ENCODE results near the gene SCN4A. TPM values are rescaled to one million over a fixed set of nuclear protein-coding genes. Genes with fewer than 3 reads are reported as not detected.

Gene SCN4A
- total and polyA plus RNA-seq, 2 of the 13 experiments (the other 11 are each of a cell fraction or from before 2014, with no cell fraction given), result 0.02 to 0.03 TPM

GRCh38 chr17:63946440-63947363 lies 26.0 kb downstream of the SCN4A start (continued):
- TF ChIP-seq THYN1 (CRISPR knock-in tag; IDR thresholded peaks at IDR 0.05; ENCODE audit: borderline replicate concordance, low read depth) (no peak), NFIC (IDR thresholded peaks at IDR 0.05; ENCODE audit: low read length) (no peak), CBX1 (IDR thresholded peaks at IDR 0.05; ENCODE audit: low read depth) (no peak), ZNF878 (CRISPR knock-in tag; IDR thresholded peaks at IDR 0.05) (no peak), SNAPC2 (CRISPR knock-in tag; IDR thresholded peaks at IDR 0.05) (no peak), HIVEP1 (CRISPR knock-in tag; IDR thresholded peaks at IDR 0.05) (no peak), SIX4 (CRISPR knock-in tag; IDR thresholded peaks at IDR 0.05) (no peak), ZNF660 (CRISPR knock-in tag; IDR thresholded peaks at IDR 0.05; ENCODE audit: borderline replicate concordance, low read depth) (no peak; the same call in 1 of the 2 replicates), ZFP36L1 (CRISPR knock-in tag; IDR thresholded peaks at IDR 0.05) (no peak), SMAD9 (CRISPR knock-in tag; IDR thresholded peaks at IDR 0.05) (no peak), JARID2 (CRISPR knock-in tag; IDR thresholded peaks at IDR 0.05; ENCODE audit: insufficient replicate concordance) (no peak), E2F1 (CRISPR knock-in tag; IDR thresholded peaks at IDR 0.05) (no peak), ATF7-NPFF (CRISPR knock-in tag; IDR thresholded peaks at IDR 0.05; ENCODE audit: low read depth) (no peak), HNF1B (CRISPR knock-in tag; IDR thresholded peaks at IDR 0.05) (peak; percentile 47; the same call in 1 of the 2 replicates), SMYD3 (CRISPR knock-in tag; IDR thresholded peaks at IDR 0.05) (no peak), ZMAT3 (CRISPR knock-in tag; conservative IDR thresholded peaks at IDR 0.05) (no peak; the same call in 1 of the 2 replicates), TBL1XR1 (IDR thresholded peaks at IDR 0.05; ENCODE audit: borderline replicate concordance, low read length, partially characterized antibody) (no peak), U2AF1 (optimal IDR thresholded peaks at IDR 0.05; ENCODE audit: low read depth, low read length) (no peak), MAFF (IDR thresholded peaks at IDR 0.05; ENCODE audit: low read depth, low read length) (no peak), ZNF205 (CRISPR knock-in tag; IDR thresholded peaks at IDR 0.05) (no peak), KAT7 (CRISPR knock-in tag; IDR thresholded peaks at IDR 0.05; ENCODE audit: borderline replicate concordance) (no peak), ZNF33A (CRISPR knock-in tag; IDR thresholded peaks at IDR 0.05; ENCODE audit: borderline replicate concordance) (no peak)
- TF ChIP-seq, protein P1, sequence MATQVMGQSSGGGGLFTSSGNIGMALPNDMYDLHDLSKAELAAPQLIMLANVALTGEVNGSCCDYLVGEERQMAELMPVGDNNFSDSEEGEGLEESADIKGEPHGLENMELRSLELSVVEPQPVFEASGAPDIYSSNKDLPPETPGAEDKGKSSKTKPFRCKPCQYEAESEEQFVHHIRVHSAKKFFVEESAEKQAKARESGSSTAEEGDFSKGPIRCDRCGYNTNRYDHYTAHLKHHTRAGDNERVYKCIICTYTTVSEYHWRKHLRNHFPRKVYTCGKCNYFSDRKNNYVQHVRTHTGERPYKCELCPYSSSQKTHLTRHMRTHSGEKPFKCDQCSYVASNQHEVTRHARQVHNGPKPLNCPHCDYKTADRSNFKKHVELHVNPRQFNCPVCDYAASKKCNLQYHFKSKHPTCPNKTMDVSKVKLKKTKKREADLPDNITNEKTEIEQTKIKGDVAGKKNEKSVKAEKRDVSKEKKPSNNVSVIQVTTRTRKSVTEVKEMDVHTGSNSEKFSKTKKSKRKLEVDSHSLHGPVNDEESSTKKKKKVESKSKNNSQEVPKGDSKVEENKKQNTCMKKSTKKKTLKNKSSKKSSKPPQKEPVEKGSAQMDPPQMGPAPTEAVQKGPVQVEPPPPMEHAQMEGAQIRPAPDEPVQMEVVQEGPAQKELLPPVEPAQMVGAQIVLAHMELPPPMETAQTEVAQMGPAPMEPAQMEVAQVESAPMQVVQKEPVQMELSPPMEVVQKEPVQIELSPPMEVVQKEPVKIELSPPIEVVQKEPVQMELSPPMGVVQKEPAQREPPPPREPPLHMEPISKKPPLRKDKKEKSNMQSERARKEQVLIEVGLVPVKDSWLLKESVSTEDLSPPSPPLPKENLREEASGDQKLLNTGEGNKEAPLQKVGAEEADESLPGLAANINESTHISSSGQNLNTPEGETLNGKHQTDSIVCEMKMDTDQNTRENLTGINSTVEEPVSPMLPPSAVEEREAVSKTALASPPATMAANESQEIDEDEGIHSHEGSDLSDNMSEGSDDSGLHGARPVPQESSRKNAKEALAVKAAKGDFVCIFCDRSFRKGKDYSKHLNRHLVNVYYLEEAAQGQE (IDR thresholded peaks at IDR 0.05; ENCODE audit: borderline replicate concordance in 1 of 2, low read depth in 1 of 2, low read length in 2 of 2), result no peak

All from HepG2 (cell line).